Coronary artery (tissue), 2 donors: ENCODE measurements around the gene KHDRBS2.

Experiments used
- DNase-seq: peaks from one replicate; pipeline ENCODE4 v3.0.0-alpha.2; 2017; ENCODE audit warnings: low spot score
- H3K27ac ChIP-seq, 2 donors: fragments of 200-600 bp; sonication (generic); one replicate each; pipeline ENCODE4 v1.5.1; 2016 to 2019
- H3K4me3 ChIP-seq: fragments of 200-600 bp; sonication (generic); 2 replicates; pipeline ENCODE4 v1.5.1; 2016; ENCODE audit warnings: mild to moderate bottlenecking, moderate library complexity
- TF ChIP-seq, protein P1 (sequence below): fragments of 200-600 bp; sonication (generic); IDR thresholded peaks from one replicate; pipeline ENCODE4 v1.5.1; 2019; ENCODE audit warnings: antibody characterized with exemption

The KHDRBS2 gene

DNA sequence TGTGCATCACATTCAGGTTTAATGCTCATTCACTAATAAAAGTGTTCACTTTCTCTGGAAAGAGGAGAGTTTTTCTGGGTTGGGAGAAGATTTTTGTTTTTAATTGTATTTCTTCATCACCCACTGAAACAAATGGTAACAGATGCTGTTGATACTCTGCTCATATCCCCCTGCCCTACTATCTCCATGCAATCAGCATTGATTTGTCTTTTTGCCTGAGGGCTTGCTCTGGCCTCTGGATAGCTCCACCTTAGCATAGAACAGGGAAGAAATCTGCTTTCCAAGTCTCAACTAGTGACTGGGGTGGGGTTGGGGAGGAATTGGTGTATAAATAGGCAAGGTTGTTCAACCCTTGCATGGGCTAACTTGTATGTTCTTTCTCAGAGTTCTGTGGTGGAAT is 296.4 kb downstream of the KHDRBS2 start:
- TF ChIP-seq, protein P1, sequence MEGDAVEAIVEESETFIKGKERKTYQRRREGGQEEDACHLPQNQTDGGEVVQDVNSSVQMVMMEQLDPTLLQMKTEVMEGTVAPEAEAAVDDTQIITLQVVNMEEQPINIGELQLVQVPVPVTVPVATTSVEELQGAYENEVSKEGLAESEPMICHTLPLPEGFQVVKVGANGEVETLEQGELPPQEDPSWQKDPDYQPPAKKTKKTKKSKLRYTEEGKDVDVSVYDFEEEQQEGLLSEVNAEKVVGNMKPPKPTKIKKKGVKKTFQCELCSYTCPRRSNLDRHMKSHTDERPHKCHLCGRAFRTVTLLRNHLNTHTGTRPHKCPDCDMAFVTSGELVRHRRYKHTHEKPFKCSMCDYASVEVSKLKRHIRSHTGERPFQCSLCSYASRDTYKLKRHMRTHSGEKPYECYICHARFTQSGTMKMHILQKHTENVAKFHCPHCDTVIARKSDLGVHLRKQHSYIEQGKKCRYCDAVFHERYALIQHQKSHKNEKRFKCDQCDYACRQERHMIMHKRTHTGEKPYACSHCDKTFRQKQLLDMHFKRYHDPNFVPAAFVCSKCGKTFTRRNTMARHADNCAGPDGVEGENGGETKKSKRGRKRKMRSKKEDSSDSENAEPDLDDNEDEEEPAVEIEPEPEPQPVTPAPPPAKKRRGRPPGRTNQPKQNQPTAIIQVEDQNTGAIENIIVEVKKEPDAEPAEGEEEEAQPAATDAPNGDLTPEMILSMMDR = no peak
- DNase-seq = no peak
- no peak overlapping the region for H3K27ac ChIP-seq
- no peak overlapping the region for H3K4me3 ChIP-seq

DNA sequence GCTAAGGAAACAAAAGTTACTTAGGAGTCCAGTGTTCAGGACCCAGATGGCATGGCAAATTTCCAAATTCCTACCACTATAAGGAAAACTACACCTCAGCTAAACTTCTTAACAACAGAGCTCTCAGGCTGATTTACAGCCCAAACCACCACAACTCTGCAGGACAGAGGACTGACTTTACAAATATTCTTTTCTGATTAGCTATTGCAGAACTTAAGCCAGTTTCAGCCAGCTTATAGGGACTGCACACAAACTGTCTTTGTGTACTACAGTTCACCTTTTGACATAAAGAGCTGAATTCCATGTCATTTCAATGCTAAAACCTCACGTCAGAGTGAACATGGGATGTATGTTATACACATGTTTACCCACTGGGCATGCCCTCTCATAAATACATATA is 305.4 kb downstream of the KHDRBS2 start:
- no peak overlapping the region for H3K4me3 ChIP-seq
- no peak for DNase-seq
- TF ChIP-seq, protein P1 = no peak
- no peak overlapping the region for H3K27ac ChIP-seq

DNA sequence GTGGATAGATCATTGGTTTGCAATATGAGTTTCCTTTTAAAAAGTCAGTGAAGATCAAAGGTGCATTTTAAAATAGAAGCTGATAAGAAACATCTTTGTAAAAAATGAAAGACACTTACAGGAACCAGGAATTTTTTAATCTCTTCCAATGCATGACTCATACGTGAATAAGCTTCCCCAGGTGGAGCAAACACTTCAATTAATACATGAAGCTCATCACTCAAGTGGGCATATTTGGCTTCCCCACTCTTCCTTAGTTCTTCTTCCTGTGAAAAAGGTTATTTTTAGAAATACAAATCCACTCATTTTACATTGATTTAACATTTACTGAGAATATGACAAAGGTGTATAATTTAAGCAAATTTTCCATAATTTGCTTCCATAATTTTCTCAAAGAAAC is 308.1 kb downstream of the KHDRBS2 start:
- TF ChIP-seq, protein P1 = no peak
- no peak for DNase-seq
- Histone ChIP-seq H3K27ac (no peak overlapping the region), H3K4me3 (no peak overlapping the region)

DNA sequence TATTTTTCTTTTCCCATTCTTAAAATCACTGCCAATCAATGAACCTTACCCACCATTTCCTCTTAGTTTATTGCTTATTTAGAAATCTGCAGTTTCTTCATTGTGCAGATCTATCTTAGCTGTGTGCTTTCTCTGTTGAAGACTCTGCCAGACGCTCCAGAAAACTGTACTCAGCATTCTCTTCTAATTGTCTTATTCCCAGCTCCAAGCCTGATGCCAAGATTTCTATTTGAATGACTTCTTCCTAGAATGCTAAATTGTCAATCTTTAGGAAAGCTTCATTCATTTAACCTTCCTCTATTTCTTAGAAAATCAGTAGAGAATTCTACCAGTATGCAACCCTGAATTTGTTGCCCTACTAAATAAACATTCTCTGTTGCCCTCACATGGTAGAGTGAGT is 308.9 kb downstream of the KHDRBS2 start:
- no peak overlapping the region for H3K27ac ChIP-seq
- no peak overlapping the region for H3K4me3 ChIP-seq
- TF ChIP-seq, protein P1 = no peak
- DNase-seq = no peak

DNA sequence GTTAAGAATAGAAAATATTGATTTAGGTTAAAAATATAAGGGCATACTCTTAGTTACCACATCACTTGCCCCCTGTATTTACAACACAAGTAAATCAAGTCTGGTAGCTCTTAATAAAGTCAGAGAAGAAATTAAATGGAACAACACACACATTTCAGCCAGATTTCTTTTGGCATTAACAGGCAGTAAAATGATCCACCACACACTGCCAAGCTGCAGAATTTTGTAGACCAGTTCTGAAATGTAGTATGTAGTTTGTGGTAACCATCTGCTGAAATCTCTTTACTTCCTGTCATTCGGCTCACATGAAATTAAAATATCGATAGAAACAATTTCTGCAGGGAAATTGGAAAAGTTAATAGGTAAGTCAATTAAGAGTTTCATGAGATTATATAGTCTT is 326.8 kb downstream of the KHDRBS2 start:
- H3K27ac ChIP-seq = no peak overlapping the region
- no peak overlapping the region for H3K4me3 ChIP-seq
- DNase-seq = no peak
- TF ChIP-seq, protein P1 = no peak

DNA sequence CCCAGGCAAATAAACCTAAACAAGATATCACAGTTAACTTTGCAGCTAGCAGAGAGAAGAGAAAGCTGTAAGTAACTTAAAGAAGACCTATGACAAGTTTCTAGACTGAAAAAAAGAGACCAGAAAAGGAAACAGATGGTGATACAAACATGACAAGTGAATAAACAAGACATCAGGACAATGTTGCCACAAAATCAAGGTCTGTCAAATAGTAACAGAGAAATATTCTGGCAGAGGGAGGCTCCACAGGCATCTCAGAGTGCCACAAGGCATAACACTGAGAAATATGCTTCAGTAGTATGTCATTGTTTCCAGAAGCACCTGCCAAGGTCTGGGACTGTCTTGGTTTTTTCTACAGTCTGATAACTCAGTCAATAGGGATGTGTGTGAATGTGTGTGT is 332.2 kb downstream of the KHDRBS2 start:
- TF ChIP-seq, protein P1 = no peak
- DNase-seq = no peak

DNA sequence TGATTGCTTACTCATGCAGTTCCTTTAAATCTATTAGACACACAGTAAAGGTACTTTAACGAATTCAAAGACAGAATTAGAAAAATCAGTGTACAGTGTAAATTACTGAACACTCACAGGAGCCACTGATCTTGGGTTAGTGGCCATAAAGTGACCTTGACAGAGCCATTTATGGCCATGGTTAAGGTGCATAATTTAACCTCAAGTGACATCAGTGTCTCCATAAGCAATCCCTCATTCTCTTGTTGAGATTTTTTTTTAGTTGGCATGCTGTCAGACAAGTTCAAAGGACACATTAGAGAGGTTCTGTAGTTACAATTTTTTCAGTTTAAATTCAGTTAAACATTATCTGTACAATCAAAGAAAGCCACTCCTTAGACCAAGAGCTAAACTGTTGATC is 334.4 kb downstream of the KHDRBS2 start:
- TF ChIP-seq, protein P1 = no peak
- H3K4me3 ChIP-seq = no peak overlapping the region
- H3K27ac ChIP-seq = no peak overlapping the region
- no peak for DNase-seq

More for the DNA sequence above, 332.2 kb downstream of the KHDRBS2 start:
- no peak overlapping the region for H3K4me3 ChIP-seq
- no peak overlapping the region for H3K27ac ChIP-seq
